SK-N-SH (cell line): ENCODE results near the gene FAM168A. TPM values are rescaled to one million over a fixed set of nuclear protein-coding genes. Genes with fewer than 3 reads are reported as not detected.

Source experiments
- CTCF ChIA-PET: fragments of 300-600, 350-600 bp; formaldehyde crosslinking; extraction: SDS; loops from one replicate; lab custom pipeline; 2021; lab: Yijun Ruan, JAX
- POLR2A ChIA-PET: fragments of 350-600 bp; sonication (Branson Sonifier 250); formaldehyde crosslinking; extraction: SDS; loops from one replicate; lab custom pipeline; 2020; ENCODE audit warnings: antibody characterized with exemption, inconsistent platforms; lab: Yijun Ruan, JAX
- DNase-seq: peaks from one replicate; pipeline ENCODE4 v3.0.0; 2012
- H2AFZ ChIP-seq: fragments of 200-600 bp; sonication (generic); 2 replicates; pipeline ENCODE4 v1.8.1; 2016; ENCODE audit warnings: antibody characterized with exemption, mild to moderate bottlenecking, low read depth
- H3F3A ChIP-seq: fragments of 200-600 bp; sonication (generic); replicated peaks from 2 replicates; pipeline ENCODE3; 2016; ENCODE audit warnings: antibody characterized with exemption, mild to moderate bottlenecking; ENCODE audit not compliant: insufficient read depth
- H3K27ac ChIP-seq, 2 experiments: fragments of 200-500 bp in 1 of 2; fragments of 200-600 bp in 1 of 2; sonication (Bioruptor generic) in 1 of 2; sonication (generic), shearing (Covaris generic) in 1 of 2; 2 replicates each; pipeline versions ENCODE4 v1.5.1 to v1.6.1; 2014 to 2016; ENCODE audit warnings: low read depth in 2 of 2, inconsistent platforms in 1 of 2, low read length in 1 of 2, mild to moderate bottlenecking in 1 of 2, mixed read lengths in 1 of 2
- H3K27me3 ChIP-seq: fragments of 200-600 bp; sonication (generic), shearing (Covaris generic); 2 replicates; pipeline ENCODE4 v1.6.1; 2016; ENCODE audit warnings: mixed run types; ENCODE audit not compliant: insufficient read depth
- H3K36me3 ChIP-seq, 2 experiments: fragments of 200-500 bp in 1 of 2; fragments of 200-600 bp in 1 of 2; sonication (Bioruptor generic) in 1 of 2; sonication (generic) in 1 of 2; replicated peaks in 1 of 2; 2 replicates each; pipeline versions ENCODE3 to v1.5.1; 2014 to 2016; ENCODE audit warnings: low read length in 1 of 2, mild to moderate bottlenecking in 1 of 2; ENCODE audit not compliant: insufficient read depth in 2 of 2, control insufficient read depth in 1 of 2
- H3K4me1 ChIP-seq, 2 experiments: fragments of 200-500 bp in 1 of 2; fragments of 200-600 bp in 1 of 2; sonication (Bioruptor generic) in 1 of 2; sonication (generic), shearing (Covaris generic) in 1 of 2; 2 replicates each; pipeline versions ENCODE4 v1.5.1 to v1.6.1; 2014 to 2016; ENCODE audit warnings: low read depth in 1 of 2, low read length in 1 of 2, mixed run types in 1 of 2; ENCODE audit not compliant: insufficient read depth in 2 of 2, control insufficient read depth in 1 of 2
- H3K4me2 ChIP-seq: fragments of 200-600 bp; sonication (generic), shearing (Covaris generic); 2 replicates; pipeline ENCODE4 v1.6.1; 2017; ENCODE audit warnings: mixed run types
- H3K4me3 ChIP-seq, 2 experiments: fragments of 200-500 bp in 1 of 2; fragments of 200-600 bp in 1 of 2; sonication (Bioruptor generic) in 1 of 2; sonication (generic), shearing (Covaris generic) in 1 of 2; 2 replicates each; pipeline versions ENCODE4 v1.5.1 to v1.8.1; 2014 to 2016; ENCODE audit warnings: low read depth in 2 of 2, inconsistent platforms in 1 of 2, low read length in 1 of 2, mild to moderate bottlenecking in 1 of 2, mixed read lengths in 1 of 2, moderate library complexity in 1 of 2
- H3K79me2 ChIP-seq: fragments of 200-600 bp; sonication (generic); 2 replicates; pipeline ENCODE4 v1.8.1; 2017; ENCODE audit warnings: mild to moderate bottlenecking; ENCODE audit not compliant: insufficient read depth
- H3K9ac ChIP-seq: fragments of 200-600 bp; sonication (generic); 2 replicates; pipeline ENCODE4 v1.6.1; 2017; ENCODE audit warnings: mixed run types
- H3K9me2 ChIP-seq: fragments of 200-600 bp; sonication (generic); 2 replicates; pipeline ENCODE4 v1.6.1; 2017; ENCODE audit warnings: mixed run types
- H3K9me3 ChIP-seq: fragments of 200-600 bp; sonication (generic); 2 replicates; pipeline ENCODE4 v1.6.1; 2017; ENCODE audit warnings: mixed run types, mild to moderate bottlenecking, moderate library complexity
- H4K20me1 ChIP-seq: fragments of 200-600 bp; sonication (generic); 2 replicates; pipeline ENCODE4 v1.6.1; 2017; ENCODE audit warnings: mild to moderate bottlenecking, mixed run types; ENCODE audit not compliant: insufficient read depth
- CHD2 ChIP-seq: fragments of 150-350 bp; IDR thresholded peaks from 2 replicates; pipeline ENCODE4 v1.6.1; 2018; ENCODE audit warnings: low read length; ENCODE audit not compliant: partially characterized antibody
- ELF1 ChIP-seq: IDR thresholded peaks from 2 replicates; pipeline ENCODE4 v1.4.0; 2012
- EP300 ChIP-seq, 2 experiments: IDR thresholded peaks; 2 replicates each; pipeline versions ENCODE4 v1.4.0 to v1.6.1; 2012; ENCODE audit warnings: borderline replicate concordance in 1 of 2, low read depth in 1 of 2, low read length in 1 of 2
- EZH2phosphoT487 ChIP-seq: fragments of 200-600 bp; sonication (generic); IDR thresholded peaks from 2 replicates; pipeline ENCODE4 v1.6.1; 2017; ENCODE audit warnings: low read depth, mixed run types, mild to moderate bottlenecking, antibody characterized with exemption, moderate library complexity, borderline replicate concordance
- FOSL2 ChIP-seq: IDR thresholded peaks from 2 replicates; pipeline ENCODE4 v1.4.0; 2012; ENCODE audit warnings: low read depth, mild to moderate bottlenecking, moderate library complexity, borderline replicate concordance
- FOXM1 ChIP-seq: IDR thresholded peaks from 2 replicates; pipeline ENCODE4 v1.4.0; 2012; ENCODE audit warnings: low read depth, mild to moderate bottlenecking
- GABPA ChIP-seq: IDR thresholded peaks from 2 replicates; pipeline ENCODE4 v1.4.0; 2012; ENCODE audit warnings: low read depth, mild to moderate bottlenecking
- JUND ChIP-seq: IDR thresholded peaks from 2 replicates; pipeline ENCODE4 v1.4.0; 2012
- MAX ChIP-seq: IDR thresholded peaks from 2 replicates; pipeline ENCODE4 v1.4.0; 2012; ENCODE audit warnings: low read depth
- MXI1 ChIP-seq: IDR thresholded peaks from 2 replicates; pipeline ENCODE4 v1.6.1; 2012; ENCODE audit warnings: mild to moderate bottlenecking, low read depth, low read length, improper control_type of control experiment
- NFIC ChIP-seq: IDR thresholded peaks from 2 replicates; pipeline ENCODE4 v1.4.0; 2012; ENCODE audit warnings: borderline replicate concordance
- PBX3 ChIP-seq: IDR thresholded peaks from 2 replicates; pipeline ENCODE4; 2012
- POLR2AphosphoS5 ChIP-seq: IDR thresholded peaks from 2 replicates; pipeline ENCODE4 v1.6.1; 2012; ENCODE audit warnings: low read depth, low read length
- RCOR1 ChIP-seq: fragments of 150-350 bp; IDR thresholded peaks from 2 replicates; pipeline ENCODE4 v1.6.1; 2017; ENCODE audit warnings: antibody characterized with exemption, low read length
- REST ChIP-seq: IDR thresholded peaks from 2 replicates; pipeline ENCODE4 v1.6.1; 2012; ENCODE audit warnings: mild to moderate bottlenecking, low read depth, low read length, moderate library complexity
- RFX5 ChIP-seq: IDR thresholded peaks from 2 replicates; pipeline ENCODE4 v1.6.1; 2012; ENCODE audit warnings: mild to moderate bottlenecking, improper control_type of control experiment, low read length
- RXRA ChIP-seq: IDR thresholded peaks from 2 replicates; pipeline ENCODE4 v1.4.0; 2012; ENCODE audit warnings: low read depth, mild to moderate bottlenecking, borderline replicate concordance
- SIN3A ChIP-seq: IDR thresholded peaks from 2 replicates; pipeline ENCODE4 v1.6.1; 2012; ENCODE audit warnings: low read depth, mild to moderate bottlenecking, low read length, moderate library complexity, borderline replicate concordance
- SMC3 ChIP-seq: IDR thresholded peaks from 2 replicates; pipeline ENCODE4 v1.6.1; 2012; ENCODE audit warnings: low read depth, low read length, improper control_type of control experiment
- TCF12 ChIP-seq: IDR thresholded peaks from 2 replicates; pipeline ENCODE4 v1.4.0; 2012
- WGBS: methylation state at CpG from one replicate; pipeline ENCODE4 v1.1.6; 2017; ENCODE audit warnings: low lambda C conversion rate; 5-methylcytosine and 5-hydroxymethylcytosine counted together
- polyA plus RNA-seq, 3 experiments: library from polyadenylated mRNA; depleted of rRNA; stranded (reverse); fragments of >200 nt; gene quantifications; 2 replicates each; pipeline ENCODE4 v1.2.3, GENCODE V29; 2012

The FAM168A gene
- polyA plus RNA-seq, 1 of the 3 experiments (the other 2 are of a cell fraction) = 17.8 TPM

GRCh38 chr11:73551677-73552076, 46.2 kb downstream of the FAM168A start:
- H4K20me1 ChIP-seq = no peaks in the 10 kb centered on the region
- no peak overlapping the region for H3K4me3 ChIP-seq
- no peak overlapping the region for H2AFZ ChIP-seq
- no peak overlapping the region for H3K4me2 ChIP-seq
- H3F3A ChIP-seq = peaks cover 11% of the 10 kb centered on the region
- peak overlapping the region in 1 of 2 experiments; percentile 47; a peak in 2 of 4 replicates for H3K27ac ChIP-seq
- H3K9me3 ChIP-seq = no peaks in the 10 kb centered on the region
- peaks cover 0 to 8% of the 10 kb centered on the region in 2 experiments for H3K36me3 ChIP-seq
- peak; percentile 71; the same call in 1 of the 2 replicates for TF ChIP-seq RCOR1
- TF ChIP-seq MXI1 = peak; percentile 89
- TF ChIP-seq CHD2 = peak; percentile 29
- no peak for TF ChIP-seq SIN3A
- peak in 1 of 2 experiments; percentile 53; a peak in 1 of 4 replicates for TF ChIP-seq EP300 (IDR thresholded peaks at IDR 0.05; ENCODE audit: borderline replicate concordance in 1 of 2, low read depth in 1 of 2, low read length in 1 of 2)
- TF ChIP-seq RFX5 = no peak
- TF ChIP-seq EZH2phosphoT487 = no peak
- no peaks in the 10 kb centered on the region for H3K9me2 ChIP-seq
- H3K27me3 ChIP-seq = no peaks in the 10 kb centered on the region
- H3K79me2 ChIP-seq = peaks cover 52% of the 10 kb centered on the region
- H3K9ac ChIP-seq = no peak overlapping the region
- 85% methylated on average over 1 of the region's 1 CpG for WGBS
- ChIA-PET CTCF (interaction anchor here (0.6 kb wide), 1 partner anchor 41 kb away, joined by 3 read pairs; no protein-coding TSS in a partner anchor), POLR2A (no interaction called here)
- peaks cover 0 to 2% of the 10 kb centered on the region in 2 experiments; a peak in 3 of 4 replicates for H3K4me1 ChIP-seq
- DNase-seq = peak; percentile 47

- TF ChIP-seq RXRA (no peak), EZH2phosphoT487 (no peak), JUND (no peak), GABPA (no peak), ELF1 (no peak), MXI1 (no peak), NFIC (no peak), REST (no peak), SMC3 (no peak), SIN3A (no peak), POLR2AphosphoS5 (no peak), TCF12 (no peak), MAX (no peak), FOXM1 (no peak), FOSL2 (no peak), PBX3 (no peak)
- TF ChIP-seq, all 33 proteins: peak for 0
- H2AFZ ChIP-seq = no peak overlapping the region
- H3K4me1 ChIP-seq = peaks cover 0 to 2% of the 10 kb centered on the region in 2 experiments; a peak in 3 of 4 replicates
- H4K20me1 ChIP-seq = no peaks in the 10 kb centered on the region
- 84% methylated on average over 4 of the region's 4 CpGs for WGBS
- no peak overlapping the region for H3K4me2 ChIP-seq
- POLR2A ChIA-PET = no interaction called here
- H3K9me2 ChIP-seq = no peaks in the 10 kb centered on the region
- H3K27me3 ChIP-seq = no peaks in the 10 kb centered on the region
- CTCF ChIA-PET = interaction anchor here (0.6 to 1.5 kb wide), 5 partner anchors 10 to 142 kb away, joined by 3 to 5 read pairs (median 4); no protein-coding TSS in a partner anchor
- H3F3A ChIP-seq = peaks cover 19% of the 10 kb centered on the region
- H3K9ac ChIP-seq = no peak overlapping the region
- H3K9me3 ChIP-seq = no peaks in the 10 kb centered on the region
- H3K4me3 ChIP-seq = no peak overlapping the region; a peak in 1 of 4 replicates
- peaks cover 0 to 8% of the 10 kb centered on the region in 2 experiments for H3K36me3 ChIP-seq
- DNase-seq = no peak
- H3K79me2 ChIP-seq = peaks cover 44% of the 10 kb centered on the region
- no peak overlapping the region for H3K27ac ChIP-seq
Measured at GRCh38 chr11:73549376-73549775, 48.5 kb downstream of the FAM168A start.
